H9 (cell line): ENCODE data around the gene PAQR5. TPM values are rescaled to one million over a fixed set of nuclear protein-coding genes. Genes with fewer than 3 reads are reported as not detected.

Experiments used
- DNase-seq: peaks from one replicate; pipeline ENCODE4 v3.0.0-alpha.2; 2017
- H2AFZ ChIP-seq: one replicate; pipeline ENCODE4 v1.6.1; 2013; ENCODE audit warnings: mild to moderate bottlenecking, low read length, control low read depth, moderate library complexity
- H2AK5ac ChIP-seq: 2 replicates; pipeline ENCODE4 v1.6.1; 2013; ENCODE audit warnings: low read length, control low read depth, mixed read lengths; ENCODE audit not compliant: insufficient read length
- H2BK120ac ChIP-seq: one replicate; pipeline ENCODE4 v1.6.1; 2013; ENCODE audit warnings: low read depth, mild to moderate bottlenecking, low read length, control low read depth, inconsistent platforms; ENCODE audit not compliant: poor library complexity, severe bottlenecking
- H2BK12ac ChIP-seq: 2 replicates; pipeline ENCODE4 v1.6.1; 2013; ENCODE audit warnings: low read length, control low read depth, mixed read lengths, low read depth; ENCODE audit not compliant: insufficient read length
- H2BK15ac ChIP-seq: 2 replicates; pipeline ENCODE4 v1.6.1; 2013; ENCODE audit warnings: low read depth, low read length, control low read depth
- H2BK20ac ChIP-seq: one replicate; pipeline ENCODE4 v1.6.1; 2013; ENCODE audit warnings: low read depth, mild to moderate bottlenecking, low read length, control low read depth, inconsistent platforms; ENCODE audit not compliant: poor library complexity, severe bottlenecking
- H2BK5ac ChIP-seq: 2 replicates; pipeline ENCODE4 v1.6.1; 2013; ENCODE audit warnings: low read length, control low read depth, mixed read lengths; ENCODE audit not compliant: insufficient read length
- H3K14ac ChIP-seq: 2 replicates; pipeline ENCODE4 v1.6.1; 2013; ENCODE audit warnings: low read length, control low read depth; ENCODE audit not compliant: insufficient read depth
- H3K18ac ChIP-seq: 2 replicates; pipeline ENCODE4 v1.6.1; 2013; ENCODE audit warnings: low read depth, mild to moderate bottlenecking, mixed read lengths, low read length, control low read depth; ENCODE audit not compliant: insufficient read length
- H3K23ac ChIP-seq: 2 replicates; pipeline ENCODE4 v1.6.1; 2013; ENCODE audit warnings: low read length, control low read depth, mixed read lengths, low read depth; ENCODE audit not compliant: insufficient read length
- H3K23me2 ChIP-seq: 2 replicates; pipeline ENCODE4 v1.6.1; 2013; ENCODE audit warnings: low read depth, mild to moderate bottlenecking, mixed read lengths, low read length, control low read depth; ENCODE audit not compliant: insufficient read length, poor library complexity, severe bottlenecking
- H3K27ac ChIP-seq: 2 replicates; pipeline ENCODE4 v1.5.1; 2013; ENCODE audit warnings: low read length, control low read depth, mixed read lengths, low read depth; ENCODE audit not compliant: insufficient read length
- H3K27me3 ChIP-seq: 2 replicates; pipeline ENCODE4 v1.6.1; 2013; ENCODE audit warnings: low read length, control low read depth, inconsistent platforms; ENCODE audit not compliant: insufficient read depth
- H3K4ac ChIP-seq: 2 replicates; pipeline ENCODE4 v1.6.1; 2013; ENCODE audit warnings: low read depth, mild to moderate bottlenecking, control low read depth, inconsistent platforms, low read length, moderate library complexity
- H3K4me1 ChIP-seq: 2 replicates; pipeline ENCODE4 v1.6.1; 2013; ENCODE audit warnings: low read length, control low read depth, inconsistent platforms; ENCODE audit not compliant: insufficient read depth
- H3K4me2 ChIP-seq: 2 replicates; pipeline ENCODE4 v1.6.1; 2013; ENCODE audit warnings: low read length, control low read depth, mixed read lengths; ENCODE audit not compliant: insufficient read length, insufficient read depth
- H3K56ac ChIP-seq: 2 replicates; pipeline ENCODE4 v1.6.1; 2013; ENCODE audit warnings: low read depth, mild to moderate bottlenecking, mixed read lengths, low read length, control low read depth; ENCODE audit not compliant: insufficient read length
- H3K79me1 ChIP-seq: 2 replicates; pipeline ENCODE4 v1.6.1; 2013; ENCODE audit warnings: low read depth, mild to moderate bottlenecking, moderate library complexity, low read length, control low read depth, inconsistent platforms; ENCODE audit not compliant: insufficient read depth, poor library complexity, severe bottlenecking
- H3K79me2 ChIP-seq: 2 replicates; pipeline ENCODE4 v1.6.1; 2013; ENCODE audit warnings: low read length, control low read depth, inconsistent platforms; ENCODE audit not compliant: insufficient read depth
- H3K9ac ChIP-seq: 2 replicates; pipeline ENCODE4 v1.6.1; 2013; ENCODE audit warnings: low read length, control low read depth, mixed read lengths; ENCODE audit not compliant: insufficient read length; ENCODE audit errors: extremely low read depth
- H3K9me3 ChIP-seq: one replicate; pipeline ENCODE4 v1.6.1; 2013; ENCODE audit warnings: low read depth, low read length, inconsistent platforms; ENCODE audit not compliant: control insufficient read depth
- H3T11ph ChIP-seq: one replicate; pipeline ENCODE4 v1.6.1; 2013; ENCODE audit warnings: mild to moderate bottlenecking, low read length, control low read depth, inconsistent platforms
- H4K20me1 ChIP-seq: one replicate; pipeline ENCODE4 v1.6.1; 2013; ENCODE audit not compliant: control insufficient read depth, insufficient read length, insufficient read depth
- H4K5ac ChIP-seq: 2 replicates; pipeline ENCODE4 v1.6.1; 2013; ENCODE audit warnings: low read depth, mild to moderate bottlenecking, mixed read lengths, low read length, control low read depth; ENCODE audit not compliant: insufficient read length
- H4K8ac ChIP-seq: replicated peaks from 2 replicates; pipeline ENCODE4 v1.6.1; 2013; ENCODE audit warnings: low read length, control low read depth, mixed read lengths, low read depth; ENCODE audit not compliant: insufficient read length
- H4K91ac ChIP-seq: 2 replicates; pipeline ENCODE4 v1.6.1; 2013; ENCODE audit warnings: low read depth, mild to moderate bottlenecking, moderate library complexity, mixed read lengths, low read length, control low read depth; ENCODE audit not compliant: insufficient read length
- H3K27ac Mint-ChIP-seq, 3 experiments: 2 replicates in 2 of 3; 3 replicates in 1 of 3; pipeline ENCODE4 v1.8.0; 2020 to 2021; ENCODE audit warnings: mixed read lengths in 3 of 3, mild to moderate bottlenecking in 1 of 3, moderate library complexity in 1 of 3
- H3K27me3 Mint-ChIP-seq: 2 replicates; pipeline ENCODE4 v1.8.0; 2021; ENCODE audit warnings: low read depth, mild to moderate bottlenecking, moderate library complexity, mixed read lengths
- H3K36me3 Mint-ChIP-seq, 3 experiments: 2 replicates in 2 of 3; 3 replicates in 1 of 3; pipeline ENCODE4 v1.8.0; 2020 to 2021; ENCODE audit warnings: low read depth in 3 of 3, mixed read lengths in 3 of 3; ENCODE audit not compliant: insufficient read depth in 1 of 3
- H3K4me1 Mint-ChIP-seq, 2 experiments: 2 replicates each; pipeline ENCODE4 v1.8.0; 2020; ENCODE audit warnings: mixed read lengths in 2 of 2
- H3K4me3 Mint-ChIP-seq, 2 experiments: 2 replicates in 1 of 2; 3 replicates in 1 of 2; pipeline ENCODE4 v1.8.0; 2020 to 2021; ENCODE audit warnings: mild to moderate bottlenecking in 2 of 2, mixed read lengths in 2 of 2, moderate library complexity in 1 of 2
- H3K9me3 Mint-ChIP-seq, 2 experiments: 2 replicates in 1 of 2; 3 replicates in 1 of 2; pipeline ENCODE4 v1.8.0; 2020; ENCODE audit warnings: mild to moderate bottlenecking in 2 of 2, mixed read lengths in 2 of 2, moderate library complexity in 1 of 2
- WGBS: extraction: QIAGEN DNeasy Blood & Tissue Kit; methylation state at CpG from one replicate; pipeline ENCODE4 v1.1.7; 2013; ENCODE audit warnings: missing lambda C conversion rate, low lambda C conversion rate, mixed read lengths; ENCODE audit not compliant: insufficient read length; ENCODE audit errors: extremely low coverage; 5-methylcytosine and 5-hydroxymethylcytosine counted together
- total RNA-seq: library from RNA; stranded (reverse); gene quantifications from 2 replicates; pipeline ENCODE4 v1.2.1, GENCODE V29; 2021
- TF ChIP-seq, protein P1 (sequence below): fragments of 200-600 bp; sonication (generic); conservative IDR thresholded peaks from 3 replicates; pipeline ENCODE4 v1.8.0; 2021; ENCODE audit warnings: antibody characterized with exemption, mild to moderate bottlenecking

The PAQR5 gene
- total RNA-seq, 1 experiment from 2014 or later, result 1.6 TPM

DNA sequence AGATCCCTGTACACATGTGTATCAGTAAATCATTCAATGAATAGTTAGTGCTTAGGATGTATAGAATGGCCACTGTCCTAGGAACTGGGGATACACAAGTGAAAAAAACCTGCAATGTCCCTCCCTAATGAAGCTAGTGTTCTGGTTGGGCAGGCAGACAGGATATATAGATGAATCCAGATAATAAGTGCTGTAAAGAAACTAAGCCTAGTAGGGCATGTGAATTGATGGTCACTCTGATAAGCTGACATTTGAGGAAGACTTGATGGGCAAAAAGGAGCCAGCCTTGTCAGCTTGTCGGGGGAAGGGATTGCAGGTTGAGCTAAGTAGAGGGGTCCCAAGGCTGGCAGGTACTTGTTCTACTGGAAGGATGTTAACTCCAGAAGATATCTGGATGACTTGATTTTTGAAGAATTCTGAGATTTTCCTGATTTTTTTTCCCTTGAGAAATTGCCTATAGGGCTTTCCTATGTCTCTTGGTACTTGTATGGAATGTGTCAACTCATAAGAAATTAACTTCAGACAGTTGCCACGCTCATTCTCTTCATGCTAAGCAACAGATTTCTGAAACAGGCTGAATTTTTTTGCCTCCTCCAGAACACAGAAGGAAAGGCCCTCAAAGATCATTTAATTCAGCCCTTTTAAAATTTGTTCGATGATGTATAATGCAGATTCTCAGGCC is 109.1 kb downstream of the PAQR5 start:
- H4K8ac ChIP-seq, result no peak overlapping the region
- H4K20me1 ChIP-seq, result no peaks in the 10 kb centered on the region
- no CpG with 5 or more reads among the region's 3 CpGs for WGBS
- no peak overlapping the region for H2BK5ac ChIP-seq
- H3K27me3 ChIP-seq, result no peaks in the 10 kb centered on the region
- Mint-ChIP-seq H3K27ac (no peak overlapping the region), H3K4me1 (no peaks in the 10 kb centered on the region), H3K27me3 (no peaks in the 10 kb centered on the region), H3K9me3 (no peaks in the 10 kb centered on the region), H3K36me3 (no peaks in the 10 kb centered on the region), H3K4me3 (no peak overlapping the region)
- H3K23ac ChIP-seq, result no peak overlapping the region
- no peak overlapping the region for H4K5ac ChIP-seq
- H3K4me1 ChIP-seq, result no peaks in the 10 kb centered on the region
- no peak overlapping the region for H3K4ac ChIP-seq
- H4K91ac ChIP-seq, result no peak overlapping the region
- no peak for DNase-seq
- H2BK15ac ChIP-seq, result no peak overlapping the region
- no peak overlapping the region for H2BK120ac ChIP-seq
- H2BK20ac ChIP-seq, result no peak overlapping the region
- H2BK12ac ChIP-seq, result no peak overlapping the region
- H3K23me2 ChIP-seq, result no peaks in the 10 kb centered on the region
- no peaks in the 10 kb centered on the region for H3K9me3 ChIP-seq
- no peak overlapping the region for H2AK5ac ChIP-seq
- H3K4me2 ChIP-seq, result no peak overlapping the region
- no peak overlapping the region for H3K14ac ChIP-seq
- no peak overlapping the region for H2AFZ ChIP-seq
- no peaks in the 10 kb centered on the region for H3K79me1 ChIP-seq
- TF ChIP-seq, protein P1, sequence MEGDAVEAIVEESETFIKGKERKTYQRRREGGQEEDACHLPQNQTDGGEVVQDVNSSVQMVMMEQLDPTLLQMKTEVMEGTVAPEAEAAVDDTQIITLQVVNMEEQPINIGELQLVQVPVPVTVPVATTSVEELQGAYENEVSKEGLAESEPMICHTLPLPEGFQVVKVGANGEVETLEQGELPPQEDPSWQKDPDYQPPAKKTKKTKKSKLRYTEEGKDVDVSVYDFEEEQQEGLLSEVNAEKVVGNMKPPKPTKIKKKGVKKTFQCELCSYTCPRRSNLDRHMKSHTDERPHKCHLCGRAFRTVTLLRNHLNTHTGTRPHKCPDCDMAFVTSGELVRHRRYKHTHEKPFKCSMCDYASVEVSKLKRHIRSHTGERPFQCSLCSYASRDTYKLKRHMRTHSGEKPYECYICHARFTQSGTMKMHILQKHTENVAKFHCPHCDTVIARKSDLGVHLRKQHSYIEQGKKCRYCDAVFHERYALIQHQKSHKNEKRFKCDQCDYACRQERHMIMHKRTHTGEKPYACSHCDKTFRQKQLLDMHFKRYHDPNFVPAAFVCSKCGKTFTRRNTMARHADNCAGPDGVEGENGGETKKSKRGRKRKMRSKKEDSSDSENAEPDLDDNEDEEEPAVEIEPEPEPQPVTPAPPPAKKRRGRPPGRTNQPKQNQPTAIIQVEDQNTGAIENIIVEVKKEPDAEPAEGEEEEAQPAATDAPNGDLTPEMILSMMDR, result no peak
- H3K18ac ChIP-seq, result no peak overlapping the region
- no peak overlapping the region for H3T11ph ChIP-seq
- H3K56ac ChIP-seq, result no peak overlapping the region
- no peaks in the 10 kb centered on the region for H3K79me2 ChIP-seq
- H3K27ac ChIP-seq, result no peak overlapping the region
- no peak overlapping the region for H3K9ac ChIP-seq
